Fibroblast of lung (primary cell): ENCODE measurements around the gene LIMK2. TPM values are rescaled to one million over a fixed set of nuclear protein-coding genes. Genes with fewer than 3 reads are reported as not detected.

Experiments used
- DNase-seq, 2 donors: peaks; one replicate each; pipeline versions ENCODE4 v3.0.0 to v3.0.0-alpha.2; 2010; ENCODE audit warnings: low read depth in 2 of 2
- H2AFZ ChIP-seq: 2 replicates; pipeline ENCODE4 v1.5.1; 2012; ENCODE audit warnings: low read length, control low read depth, inconsistent platforms
- H3K27ac ChIP-seq: 2 replicates; pipeline ENCODE4 v1.5.1; 2011; ENCODE audit warnings: low read length, control low read depth; ENCODE audit not compliant: insufficient read depth
- H3K27me3 ChIP-seq: 2 replicates; pipeline ENCODE4 v1.5.1; 2011; ENCODE audit warnings: mild to moderate bottlenecking, low read length; ENCODE audit not compliant: control insufficient read depth, insufficient read depth
- H3K36me3 ChIP-seq: 2 replicates; pipeline ENCODE4 v1.5.1; 2011; ENCODE audit warnings: low read length; ENCODE audit not compliant: control insufficient read depth, insufficient read depth
- H3K4me1 ChIP-seq: 2 replicates; pipeline ENCODE4 v1.5.1; 2011; ENCODE audit warnings: low read length; ENCODE audit not compliant: control insufficient read depth, insufficient read depth; ENCODE audit errors: extremely low read depth
- H3K4me2 ChIP-seq: 2 replicates; pipeline ENCODE4 v1.5.1; 2011; ENCODE audit warnings: low read length, control low read depth; ENCODE audit not compliant: insufficient read depth; ENCODE audit errors: extremely low read depth
- H3K4me3 ChIP-seq, 4 experiments: fragments of 200-600 bp in 1 of 4; sonication (generic) in 1 of 4; replicated peaks in 1 of 4; 2 replicates each; pipeline ENCODE4 v1.5.1; 2011 to 2016; ENCODE audit warnings: low read length in 4 of 4, low read depth in 3 of 4, mild to moderate bottlenecking in 3 of 4, control low read depth in 2 of 4, inconsistent platforms in 1 of 4, mixed read lengths in 1 of 4; ENCODE audit not compliant: insufficient read depth in 1 of 4; ENCODE audit errors: control extremely low read depth in 1 of 4
- H3K79me2 ChIP-seq: 2 replicates; pipeline ENCODE4 v1.5.1; 2012; ENCODE audit warnings: mild to moderate bottlenecking, low read length, inconsistent platforms; ENCODE audit not compliant: control insufficient read depth, insufficient read depth
- H3K9ac ChIP-seq: 2 replicates; pipeline ENCODE4 v1.5.1; 2011; ENCODE audit warnings: mild to moderate bottlenecking, low read length, control low read depth; ENCODE audit not compliant: insufficient read depth
- H3K9me3 ChIP-seq: 2 replicates; pipeline ENCODE4 v1.5.1; 2012; ENCODE audit warnings: low read depth, low read length; ENCODE audit not compliant: control insufficient read depth, insufficient read depth
- H4K20me1 ChIP-seq: 2 replicates; pipeline ENCODE4 v1.5.1; 2011; ENCODE audit warnings: low read length; ENCODE audit not compliant: control insufficient read depth, insufficient read depth; ENCODE audit errors: extremely low read depth
- CTCF ChIP-seq, 2 donors: IDR thresholded peaks in 1 of 2; conservative IDR thresholded peaks in 1 of 2; 1 replicate in 1 of 2; 2 replicates in 1 of 2; pipeline ENCODE4 v1.5.1; 2011 to 2012; ENCODE audit warnings: low read length in 2 of 2, control low read depth in 1 of 2, inconsistent platforms in 1 of 2, low read depth in 1 of 2, mild to moderate bottlenecking in 1 of 2
- EZH2 ChIP-seq: IDR thresholded peaks from 2 replicates; pipeline ENCODE4 v1.5.1; 2012; ENCODE audit warnings: low read length, control low read depth, mild to moderate bottlenecking; ENCODE audit errors: missing control alignments
- polyA plus RNA-seq, 2 donors: library from polyadenylated mRNA; depleted of rRNA in 1 of 2; stranded (reverse) in 1 of 2; unstranded in 1 of 2; fragments of >200 nt; gene quantifications; 2 replicates each; pipeline ENCODE4 v1.2.1, GENCODE V29; 2011 to 2012; ENCODE audit warnings: missing spikeins in 1 of 2
- total RNA-seq: library from RNA; depleted of rRNA; stranded (reverse); fragments of >200 nt; gene quantifications from 2 replicates; pipeline ENCODE4 v1.2.1, GENCODE V29; 2014

The LIMK2 gene
- total and polyA plus RNA-seq, 2 donors (not counting 1 experiment from before 2014, with no cell fraction given), result 3.4 to 20.0 TPM

- peak within 1 kb of the TSS; percentile 89 for H3K27ac ChIP-seq
- peaks cover 7% of the 10 kb centered on the region for H3K4me1 ChIP-seq
- peak within 1 kb of the TSS; percentile 51 for H3K9ac ChIP-seq
- H3K79me2 ChIP-seq, result peaks cover 2% of the 10 kb centered on the region
- no peaks in the 10 kb centered on the region for H3K27me3 ChIP-seq
- DNase-seq, result peak; percentile 84 to 89
- peak within 1 kb of the TSS; percentile 95 for H3K4me2 ChIP-seq
- H3K4me3 ChIP-seq, result peak within 1 kb of the TSS; percentile 55 to 100 (median 79)
- peaks cover 11% of the 10 kb centered on the region for H3K36me3 ChIP-seq
- H4K20me1 ChIP-seq, result no peaks in the 10 kb centered on the region
- H2AFZ ChIP-seq, result peak within 1 kb of the TSS; percentile 74
- no peaks in the 10 kb centered on the region for H3K9me3 ChIP-seq
- TF ChIP-seq EZH2 (no peak), CTCF (conservative IDR thresholded peaks at IDR 0.05 in 1 of 2, IDR thresholded peaks at IDR 0.05 in 1 of 2; ENCODE audit: low read depth in 1 of 2, low read length in 2 of 2) (peak; percentile 48 to 63)
Observed at GRCh38 chr22:31292236-31292989, 80.3 kb downstream of the LIMK2 start, which contains the start of gene PIK3IP1. PIK3IP1 (minus strand) TSS chr22:31292488; CDS start chr22:31292344, 144 bp downstream.

GRCh38 chr22:31295360-31295759, 83.3 kb downstream of the LIMK2 start:
- H2AFZ ChIP-seq, result no peak overlapping the region

More at GRCh38 chr22:31295360-31295759, 83.3 kb downstream of the LIMK2 start:
- no peak for DNase-seq
- TF ChIP-seq CTCF (conservative IDR thresholded peaks at IDR 0.05 in 1 of 2, IDR thresholded peaks at IDR 0.05 in 1 of 2; ENCODE audit: low read depth in 1 of 2, low read length in 2 of 2), result no peak
- no peak for TF ChIP-seq EZH2
- Histone ChIP-seq H3K9ac (no peak overlapping the region), H3K4me1 (peaks cover 6% of the 10 kb centered on the region), H3K79me2 (peaks cover 2% of the 10 kb centered on the region), H3K27ac (no peak overlapping the region), H3K4me2 (peak overlapping the region; percentile 19), H3K4me3 (no peak overlapping the region), H3K27me3 (no peaks in the 10 kb centered on the region), H3K36me3 (no peaks in the 10 kb centered on the region), H3K9me3 (no peaks in the 10 kb centered on the region), H4K20me1 (no peaks in the 10 kb centered on the region)
